Activated CD8-positive, alpha-beta memory T cell treated with anti-CD3 and anti-CD28 coated beads, Interleukin-2, amount 50 U/mL, for 1 hour (primary cell): ENCODE measurements around the gene MAD1L1.

Experiments used
- DNase-seq: peaks from one replicate; pipeline ENCODE4 v3.0.0-alpha.2; 2020; ENCODE audit errors: extremely low read depth

MAD1L1 gene

GRCh38 chr7:1957471-1958225 is 275.1 kb downstream of the MAD1L1 start:
- DNase-seq, result no peak

GRCh38 chr7:1956611-1957470 is 275.9 kb downstream of the MAD1L1 start:
- no peak for DNase-seq

DNA sequence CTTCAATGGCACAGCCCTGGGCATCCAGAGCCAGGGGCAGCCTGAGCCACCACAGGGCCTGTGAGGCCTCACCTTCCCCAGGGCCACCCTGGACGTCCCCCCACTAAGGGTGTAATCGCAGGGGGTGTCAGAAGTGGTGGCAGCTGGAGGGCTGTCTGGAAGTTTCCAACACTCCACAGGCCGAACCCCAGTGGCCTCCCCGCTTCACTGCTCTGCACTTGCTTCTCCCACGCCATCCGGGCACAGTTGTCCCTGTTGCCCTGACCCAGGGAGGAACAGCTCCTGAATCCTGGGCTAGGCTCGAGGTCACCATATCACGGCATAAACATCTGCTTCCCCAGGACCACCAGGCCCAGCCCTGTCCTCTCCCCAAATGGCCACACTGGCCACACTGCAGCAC is 276.6 kb downstream of the MAD1L1 start:
- no peak for DNase-seq

- no peak for DNase-seq
These were observed 278.3 kb downstream of the MAD1L1 start for GRCh38 chr7:1954366-1955004.

GRCh38 chr7:1953199-1954190 is 279.2 kb downstream of the MAD1L1 start:
- no peak for DNase-seq

DNA sequence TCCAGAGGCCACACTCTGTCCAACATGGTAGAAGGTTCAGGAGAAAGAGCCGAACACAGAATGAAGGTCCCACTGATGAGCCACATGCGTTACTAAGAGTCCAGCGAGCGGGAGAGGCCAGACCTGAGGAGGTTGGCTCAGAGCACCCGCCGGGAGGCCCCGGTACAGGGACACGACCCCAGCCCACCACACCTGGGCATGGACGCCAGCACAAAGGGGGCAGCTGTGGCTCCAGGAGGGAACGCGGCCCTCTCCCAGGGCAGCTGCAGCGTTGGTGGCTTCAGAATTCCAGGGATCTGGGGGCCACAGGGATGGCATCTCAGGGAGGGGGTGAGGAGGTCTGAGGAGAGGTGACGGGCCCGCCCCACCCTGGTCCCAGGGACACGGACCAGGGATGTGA is 280.0 kb downstream of the MAD1L1 start:
- no peak for DNase-seq

DNA sequence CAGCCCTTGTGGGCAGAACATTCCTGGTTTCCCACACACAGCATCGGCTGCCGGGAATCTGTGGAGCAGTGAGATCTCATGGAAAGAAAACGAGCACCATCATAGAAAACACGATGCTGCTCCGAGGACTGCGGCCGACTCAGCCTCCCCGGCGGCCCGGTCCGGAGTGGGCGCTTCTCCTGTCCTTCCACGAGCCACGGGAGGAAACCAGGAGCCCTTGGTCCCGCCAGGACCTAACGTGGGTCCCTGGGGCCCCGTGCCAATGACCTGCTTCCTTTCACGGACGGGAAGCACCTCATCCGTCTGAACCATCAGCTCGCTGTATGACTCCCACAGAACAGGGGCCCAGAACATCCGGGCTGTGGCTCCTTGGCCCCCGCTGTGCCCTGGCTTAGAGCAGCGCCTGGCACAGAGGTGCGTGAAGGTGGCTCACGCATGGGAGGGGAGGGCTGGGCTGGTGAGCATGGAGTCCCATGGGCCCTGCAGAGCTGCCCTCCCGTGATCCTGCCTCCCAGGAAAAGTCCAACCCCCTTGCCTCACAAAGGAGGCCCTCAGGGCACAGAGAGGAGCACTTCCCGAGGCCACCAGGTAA is 280.5 kb downstream of the MAD1L1 start:
- DNase-seq, result no peak

- no peak for DNase-seq
These were observed 281.1 kb downstream of the MAD1L1 start for GRCh38 chr7:1951600-1951999.

- no peak for DNase-seq
These were observed 281.6 kb downstream of the MAD1L1 start for GRCh38 chr7:1951159-1951536.

GRCh38 chr7:1950452-1951158 is 282.1 kb downstream of the MAD1L1 start:
- no peak for DNase-seq

DNA sequence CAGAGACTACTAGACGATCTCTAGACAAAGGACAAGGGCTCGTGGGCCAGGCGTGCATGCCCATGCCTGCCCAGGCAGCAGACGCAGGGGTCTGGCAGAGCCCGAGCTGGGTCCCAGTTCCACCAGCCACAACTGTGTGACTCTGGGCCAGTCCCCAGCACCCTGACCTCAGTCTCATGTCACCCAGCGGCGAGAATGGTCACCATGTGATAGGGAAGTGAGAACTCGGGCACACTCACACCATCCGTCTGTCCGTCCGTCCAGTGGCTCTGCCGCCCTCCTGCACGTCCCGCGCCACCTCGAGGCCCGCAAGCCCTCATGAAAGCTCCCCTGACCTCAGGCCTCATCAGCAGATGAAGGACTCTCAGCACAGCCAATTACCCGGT is 282.7 kb downstream of the MAD1L1 start:
- DNase-seq, result no peak

DNA sequence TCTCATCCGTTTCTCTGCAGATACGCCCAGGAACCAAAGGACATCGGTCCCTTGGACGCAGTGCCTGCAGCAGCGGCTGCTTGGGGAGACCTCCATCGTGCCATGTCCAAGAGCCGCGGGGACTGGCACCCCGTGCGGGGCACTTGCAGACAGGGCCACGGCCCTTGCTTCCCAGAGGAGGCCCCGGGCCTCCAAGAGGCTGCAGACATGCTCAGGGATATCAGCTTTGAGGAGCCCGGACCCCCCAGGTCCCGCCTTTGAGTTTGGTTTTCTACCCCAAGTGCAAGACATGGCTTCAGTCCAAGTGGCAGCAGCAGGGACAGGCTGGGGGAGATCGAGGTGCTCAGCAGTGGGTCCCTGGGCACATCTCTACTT is 283.1 kb downstream of the MAD1L1 start:
- no peak for DNase-seq

- DNase-seq, result no peak
These were observed 283.7 kb downstream of the MAD1L1 start for GRCh38 chr7:1948887-1949680.

GRCh38 chr7:1948301-1948796 is 284.4 kb downstream of the MAD1L1 start:
- no peak for DNase-seq

DNA sequence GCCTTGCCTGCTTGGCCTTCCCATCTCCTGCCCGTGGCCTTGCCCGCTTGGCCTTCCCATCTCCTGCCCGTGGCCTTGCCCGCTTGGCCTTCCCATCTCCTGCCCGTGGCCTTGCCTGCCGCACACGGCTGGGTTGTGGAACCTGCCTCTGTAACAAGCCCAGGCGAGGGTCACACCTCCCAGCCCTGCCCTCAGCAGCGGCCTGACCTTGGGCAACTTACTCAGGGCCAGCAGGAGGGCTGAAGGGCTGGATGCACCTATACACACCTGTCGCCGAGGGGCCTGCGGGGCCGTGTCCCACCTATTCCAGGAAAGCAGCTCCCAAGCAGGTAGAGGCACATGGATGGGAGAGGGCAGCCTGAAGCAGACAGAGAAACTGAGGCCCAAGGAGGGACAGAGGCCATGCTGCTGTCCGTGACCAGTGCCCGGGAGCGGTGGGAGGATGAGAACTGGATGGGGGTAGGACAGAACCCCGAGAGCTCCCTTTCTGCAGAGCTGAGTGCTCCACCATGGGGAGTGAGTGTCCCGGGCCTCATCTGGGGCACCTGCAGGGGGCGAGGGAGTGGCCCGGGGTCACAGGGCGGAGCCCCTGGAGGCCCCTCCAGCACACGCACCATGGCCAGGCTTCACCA is 285.0 kb downstream of the MAD1L1 start:
- no peak for DNase-seq

DNA sequence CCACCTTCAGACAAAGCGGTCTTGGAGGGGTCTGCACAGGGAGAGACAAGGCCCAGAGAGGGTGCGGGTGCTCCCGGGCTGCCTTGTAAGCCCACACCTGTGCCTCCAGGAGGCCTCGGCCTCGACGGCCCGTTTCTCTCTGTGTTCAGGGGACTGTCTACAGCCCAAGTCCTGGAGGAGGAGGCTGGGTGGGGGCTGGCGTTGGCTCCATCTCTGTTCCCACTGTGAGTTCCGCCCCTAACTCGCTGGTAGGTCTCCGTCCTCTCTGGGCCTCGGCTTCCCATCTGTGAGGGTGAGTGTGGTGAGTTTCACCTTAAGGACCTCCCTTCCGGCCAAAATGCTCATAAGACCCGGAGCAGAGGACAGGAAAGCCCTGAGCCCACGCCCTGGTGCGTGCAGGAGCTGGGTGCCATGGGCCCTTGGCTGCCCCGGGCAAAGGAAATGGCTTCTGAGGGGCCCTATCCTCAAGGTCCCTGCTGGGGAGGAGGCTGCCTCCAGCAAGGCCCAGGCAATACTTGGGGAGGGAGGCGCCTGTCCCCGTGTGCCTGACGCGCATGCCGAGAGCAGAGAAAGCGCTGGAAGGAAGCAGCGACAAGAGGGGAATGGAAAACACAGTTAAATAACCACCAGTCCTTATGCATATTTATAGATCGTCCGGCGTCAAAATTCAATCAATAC is 285.8 kb downstream of the MAD1L1 start:
- no peak for DNase-seq

- no peak for DNase-seq
These were observed 286.5 kb downstream of the MAD1L1 start for GRCh38 chr7:1946025-1946772.

DNA sequence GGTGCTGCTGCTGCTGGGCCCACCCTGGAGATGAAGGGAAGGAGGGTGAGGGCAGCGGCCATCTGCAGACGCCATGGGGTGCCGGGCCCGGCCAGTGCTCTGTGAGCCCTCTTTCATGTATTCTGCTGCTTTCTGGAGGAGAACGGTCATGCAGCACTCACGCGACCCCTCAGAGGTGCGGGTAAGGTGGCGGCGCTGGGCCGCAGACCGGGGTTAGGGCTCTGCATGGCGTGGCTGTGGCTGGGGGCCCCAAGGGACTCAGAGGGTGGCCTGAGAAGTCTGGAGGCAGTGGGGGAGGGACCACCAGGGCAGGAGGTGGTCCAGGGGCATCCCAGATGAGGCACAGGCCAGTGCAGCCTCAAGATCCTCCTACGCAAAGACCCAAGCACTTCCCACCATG is 287.2 kb downstream of the MAD1L1 start:
- no peak for DNase-seq
